Bronchial epithelial cell (primary cell): ENCODE results near the gene EPHA10. TPM values are rescaled to one million over a fixed set of nuclear protein-coding genes. Genes with fewer than 3 reads are reported as not detected.
"Not testable (repeated sequence)": the region's sequence is repeated elsewhere in the genome, so short reads cannot be mapped to it uniquely, and the experiment has no call there.

Source experiments
- DNase-seq: peaks from one replicate; pipeline ENCODE4 v3.0.0-alpha.2; 2010; ENCODE audit warnings: low read depth
- FAIRE-seq: peaks from 2 replicates; lab custom pipeline; 2011; peaks lifted over from hg19 to GRCh38; lab: Jason Lieb, UNC
- H3K27me3 ChIP-seq: 2 replicates; pipeline ENCODE4 v1.5.1; 2011; ENCODE audit warnings: low read length; ENCODE audit not compliant: control insufficient read depth, insufficient read depth
- H3K36me3 ChIP-seq: 2 replicates; pipeline ENCODE4 v1.5.1; 2011; ENCODE audit warnings: low read length; ENCODE audit not compliant: control insufficient read depth, insufficient read depth
- H3K4me3 ChIP-seq: 2 replicates; pipeline ENCODE4 v1.5.1; 2011; ENCODE audit warnings: mild to moderate bottlenecking, low read depth, low read length, control low read depth
- CTCF ChIP-seq: IDR thresholded peaks from 2 replicates; pipeline ENCODE4 v1.5.1; 2011; ENCODE audit warnings: mild to moderate bottlenecking, moderate library complexity, low read length, control low read depth, inconsistent platforms; ENCODE audit not compliant: insufficient read depth, severe bottlenecking
- total RNA-seq: library from RNA; depleted of rRNA; stranded (reverse); fragments of >200 nt; gene quantifications from 2 replicates; pipeline ENCODE4 v1.2.1, GENCODE V29; 2014

Gene EPHA10
- total RNA-seq, 1 donor from 2014 or later: 0.26 TPM

DNA sequence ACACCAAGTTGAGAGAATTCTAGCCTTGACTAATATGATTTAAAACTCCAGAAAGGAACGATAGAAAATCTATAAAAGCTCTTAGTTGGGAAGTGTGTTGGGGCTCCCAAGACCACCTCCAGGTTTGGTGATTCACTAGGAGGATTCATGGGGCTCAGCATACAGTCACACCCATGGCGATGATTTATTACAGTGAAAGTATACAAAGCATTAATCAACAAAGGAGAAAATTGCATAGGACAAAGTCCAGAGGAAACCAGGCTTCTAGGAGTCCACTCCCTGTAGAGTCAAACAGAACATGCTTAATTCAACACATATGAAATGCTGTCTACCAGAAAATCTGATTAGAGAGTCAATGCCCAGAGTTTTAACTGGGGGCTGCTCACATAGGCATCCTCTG, 67.8 kb downstream of the EPHA10 start:
- no peak overlapping the region for H3K4me3 ChIP-seq
- DNase-seq (no peak), FAIRE-seq (no peak)
- H3K27me3 ChIP-seq: no peaks in the 10 kb centered on the region
- no peak for TF ChIP-seq CTCF
- H3K36me3 ChIP-seq: peaks cover 2% of the 10 kb centered on the region

DNA sequence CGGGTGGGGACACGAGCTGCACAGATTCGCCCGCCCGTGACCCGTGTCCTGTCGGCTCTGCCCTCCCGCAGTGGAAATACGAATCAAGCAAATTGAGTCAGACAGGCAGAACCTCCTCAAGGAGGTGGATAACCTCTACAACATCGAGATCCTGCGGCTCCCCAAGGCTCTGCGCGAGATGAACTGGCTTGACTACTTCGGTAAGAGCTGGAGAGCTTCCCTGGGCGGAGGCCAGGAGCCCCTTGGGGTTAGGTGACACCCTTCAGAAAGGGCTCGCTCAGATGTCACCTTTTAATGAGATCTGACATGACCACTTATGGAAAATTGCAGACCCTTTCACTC, 72.1 kb downstream of the EPHA10 start:
- peaks cover 2% of the 10 kb centered on the region for H3K36me3 ChIP-seq
- DNase-seq (no peak), FAIRE-seq (no peak)
- peak overlapping the region; percentile 83 for H3K4me3 ChIP-seq
- TF ChIP-seq CTCF: no peak
- H3K27me3 ChIP-seq: no peaks in the 10 kb centered on the region

DNA sequence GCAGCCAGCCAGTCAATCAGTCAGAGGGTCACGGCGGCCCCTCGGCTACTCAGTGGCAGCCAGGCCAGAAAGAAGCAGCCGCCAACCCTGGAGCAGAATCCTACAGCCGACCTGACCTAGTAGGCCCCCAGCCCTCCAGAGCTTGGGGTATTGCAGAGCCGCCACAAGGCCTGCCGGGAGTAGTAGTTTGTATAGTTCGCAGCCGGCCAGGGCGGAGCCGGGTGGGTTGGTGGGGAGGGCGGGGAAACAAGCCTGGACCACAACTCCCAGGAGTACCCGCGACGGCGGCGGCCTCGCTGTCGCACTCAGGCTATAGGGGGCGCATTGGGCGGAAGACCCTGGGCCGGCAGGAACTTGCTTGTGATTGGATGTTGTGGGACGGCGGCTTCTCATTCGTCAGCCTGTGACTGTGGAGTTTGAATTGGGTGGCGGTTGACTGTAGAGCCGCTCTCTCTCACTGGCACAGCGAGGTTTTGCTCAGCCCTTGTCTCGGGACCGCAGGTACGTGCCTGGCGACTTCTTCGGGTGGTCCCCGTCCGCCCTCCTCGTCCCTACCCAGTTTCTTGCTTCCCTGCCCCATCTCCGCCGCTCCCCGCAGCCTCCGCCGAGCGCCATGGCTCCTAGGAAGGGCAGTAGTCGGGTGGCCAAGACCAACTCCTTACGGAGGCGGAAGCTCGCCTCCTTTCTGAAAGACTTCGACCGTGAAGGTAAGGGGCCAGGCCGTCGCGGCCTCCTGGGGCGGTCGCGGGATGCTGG, 72.7 kb downstream of the EPHA10 start, which contains the start of gene CDCA8:
TSS of gene CDCA8 (plus strand) at position 439 of the 756 bp plus-strand sequence. CDS start at position 614, 175 bp downstream.
- DNase-seq (peak; percentile 94), FAIRE-seq (no peak)
- peak within 1 kb of the TSS; percentile 83 for H3K4me3 ChIP-seq
- H3K27me3 ChIP-seq: no peaks in the 10 kb centered on the region
- TF ChIP-seq CTCF: peak; percentile 84
- H3K36me3 ChIP-seq: peaks cover 2% of the 10 kb centered on the region

- TF ChIP-seq CTCF: no peak
- FAIRE-seq (no peak), DNase-seq (peak; percentile 35)
- no peaks in the 10 kb centered on the region for H3K27me3 ChIP-seq
- H3K36me3 ChIP-seq: peaks cover 4% of the 10 kb centered on the region
- H3K4me3 ChIP-seq: peak overlapping the region; percentile 83
These were observed 73.3 kb downstream of the EPHA10 start for GRCh38 chr1:37691497-37692077.

DNA sequence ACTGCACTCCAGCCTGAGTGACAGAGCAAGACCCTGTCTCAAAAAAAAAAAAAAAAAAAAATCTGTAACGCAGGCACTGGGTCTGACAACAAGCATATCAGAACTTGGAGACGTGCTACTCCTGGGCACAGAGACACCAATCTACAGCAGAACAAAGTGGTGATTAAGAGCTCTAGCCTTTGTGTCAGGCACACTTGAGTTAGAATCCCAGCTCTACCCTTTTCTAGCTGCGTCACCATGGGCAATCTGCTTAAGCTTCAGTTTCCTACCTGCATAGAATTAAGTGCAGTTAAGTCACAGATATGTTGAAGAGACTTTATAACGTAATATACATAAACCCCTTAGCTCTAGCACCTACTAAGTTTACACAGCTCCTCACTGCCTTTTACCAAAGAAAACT, 76.0 kb downstream of the EPHA10 start:
- DNase-seq (no peak), FAIRE-seq (no peak)
- Histone ChIP-seq H3K4me3 (no peak overlapping the region), H3K27me3 (no peaks in the 10 kb centered on the region), H3K36me3 (peaks cover 6% of the 10 kb centered on the region)
- TF ChIP-seq CTCF: no peak

DNA sequence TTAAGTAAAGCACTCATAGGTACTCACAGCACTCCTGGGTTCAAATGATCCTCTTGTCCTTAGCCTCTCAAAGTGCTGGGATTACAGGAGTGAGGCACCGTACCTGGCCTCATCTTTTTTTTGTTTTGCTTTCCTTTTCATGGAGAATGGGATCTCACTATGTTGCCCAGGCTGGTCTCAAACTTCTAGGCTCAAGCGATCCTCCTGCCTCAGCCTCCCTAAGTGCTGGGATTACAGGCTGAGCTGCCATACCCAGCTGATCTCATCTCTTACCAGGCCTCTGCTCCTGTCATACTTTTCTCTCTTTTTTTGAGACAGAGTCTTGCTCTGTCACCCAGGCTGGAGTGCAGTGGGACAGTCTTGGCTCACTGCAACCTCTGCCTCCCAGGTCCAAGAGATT, 77.2 kb downstream of the EPHA10 start:
- H3K4me3 ChIP-seq, H3K27me3 ChIP-seq, DNase-seq, H3K36me3 ChIP-seq, FAIRE-seq: not testable (repeated sequence)
